ENCODE measurements around the gene MRPL36.

MRPL36 gene

DNA sequence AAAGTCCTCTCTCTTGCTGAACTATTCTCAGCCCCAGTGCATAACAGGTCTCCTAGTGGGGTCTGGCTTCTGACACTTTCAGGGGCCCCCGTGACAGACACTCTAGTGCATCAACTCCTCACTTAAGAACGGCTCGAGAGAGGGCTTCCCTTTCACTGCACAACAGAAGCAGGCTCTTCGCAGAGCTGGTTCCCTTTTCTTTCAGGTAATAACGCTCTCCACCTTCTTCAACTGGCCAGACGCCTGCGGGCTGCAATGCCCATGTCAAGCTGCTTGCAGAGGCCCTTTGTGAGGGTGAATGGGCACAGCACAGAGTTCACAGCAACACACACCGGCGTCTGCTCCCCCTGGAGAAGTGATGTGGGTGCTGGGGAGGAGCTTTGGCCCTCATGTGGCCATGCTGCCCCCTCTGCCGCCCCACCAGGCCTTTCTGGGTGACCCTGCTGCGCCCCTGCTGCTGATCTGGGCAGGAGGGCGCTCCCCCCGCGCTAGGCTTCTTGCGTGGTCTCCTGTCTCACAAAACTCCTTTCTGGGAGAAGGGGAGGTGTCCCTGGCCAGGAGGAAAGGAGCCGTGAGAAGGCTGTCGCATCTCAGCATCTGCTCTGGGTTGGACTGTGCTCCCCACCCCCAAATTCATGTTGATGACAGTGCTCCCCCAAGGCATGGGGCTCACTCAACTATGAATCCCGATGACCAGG, 2.4 kb downstream of the MRPL36 start:
- H3K36me3 ChIP-seq (ENCODE audit: control insufficient read depth in 1 of 2, insufficient read depth in 2 of 2, low read length in 2 of 2) = peaks cover 0 to 22% of the 10 kb centered on the region in 2 donors
- H3K27ac ChIP-seq (ENCODE audit: low read depth, low read length) = no peak overlapping the region
- peaks cover 19 to 47% of the 10 kb centered on the region in 2 donors for H3K4me1 ChIP-seq (ENCODE audit: control insufficient read depth in 1 of 2, insufficient read depth in 2 of 2, low read length in 2 of 2)
- H3K9ac ChIP-seq (ENCODE audit: low read depth in 1 of 2, low read length in 2 of 2) = no peak overlapping the region
- H3K9me3 ChIP-seq (ENCODE audit: control insufficient read depth in 1 of 2, low read length in 2 of 2) = no peaks in the 10 kb centered on the region
- H3K27me3 ChIP-seq (ENCODE audit: control insufficient read depth in 1 of 2, insufficient read depth in 2 of 2, low read length in 2 of 2) = no peaks in the 10 kb centered on the region
- H3K4me3 ChIP-seq (ENCODE audit: low read depth in 1 of 2, low read length in 2 of 2) = no peak overlapping the region

DNA sequence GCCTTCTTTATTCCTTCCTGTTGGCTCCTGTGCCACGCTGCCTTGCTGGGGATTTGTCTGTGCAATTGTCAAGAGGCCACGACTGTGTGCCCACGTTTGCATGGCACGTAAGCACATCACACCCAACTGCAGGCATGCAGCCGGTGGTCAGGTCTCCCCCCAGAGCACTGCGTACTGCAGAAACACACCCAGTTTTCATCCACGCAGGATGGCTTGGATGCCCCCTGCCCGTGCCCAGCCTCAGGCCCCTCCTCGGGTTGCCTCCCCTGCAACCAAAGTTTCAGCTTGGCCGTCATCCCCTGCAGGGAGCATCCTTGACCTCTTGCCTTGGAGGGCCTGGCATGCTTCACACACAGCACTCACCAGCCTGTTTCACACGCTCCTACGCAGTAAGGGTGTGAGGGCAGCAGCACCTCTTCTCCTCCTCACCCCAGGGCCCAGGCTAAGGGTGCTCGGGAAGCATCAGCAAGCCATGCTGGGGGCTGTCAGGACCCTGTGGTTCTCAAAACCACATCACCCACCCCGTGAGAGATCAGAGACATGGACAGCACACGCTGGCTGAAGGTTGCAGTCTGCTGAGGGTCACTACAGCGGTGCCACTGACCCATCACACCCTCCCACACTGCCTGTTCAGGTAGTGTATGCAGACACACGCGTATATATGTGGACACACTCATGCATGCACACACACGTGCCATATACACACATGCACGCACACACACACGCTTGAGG, 3.1 kb downstream of the MRPL36 start:
- peaks cover 0 to 22% of the 10 kb centered on the region in 2 donors for H3K36me3 ChIP-seq (ENCODE audit: control insufficient read depth in 1 of 2, insufficient read depth in 2 of 2, low read length in 2 of 2)
- no peaks in the 10 kb centered on the region for H3K9me3 ChIP-seq (ENCODE audit: control insufficient read depth in 1 of 2, low read length in 2 of 2)
- H3K27ac ChIP-seq (ENCODE audit: low read depth, low read length) = no peak overlapping the region
- H3K9ac ChIP-seq (ENCODE audit: low read depth in 1 of 2, low read length in 2 of 2) = no peak overlapping the region
- H3K4me3 ChIP-seq (ENCODE audit: low read depth in 1 of 2, low read length in 2 of 2) = no peak overlapping the region
- no peaks in the 10 kb centered on the region for H3K27me3 ChIP-seq (ENCODE audit: control insufficient read depth in 1 of 2, insufficient read depth in 2 of 2, low read length in 2 of 2)
- H3K4me1 ChIP-seq (ENCODE audit: control insufficient read depth in 1 of 2, insufficient read depth in 2 of 2, low read length in 2 of 2) = peaks cover 16 to 41% of the 10 kb centered on the region in 2 donors

GRCh38 chr5:1795931-1796330, 3.7 kb downstream of the MRPL36 start:
- Histone ChIP-seq H3K27ac (ENCODE audit: low read depth, low read length) (no peak overlapping the region), H3K4me1 (ENCODE audit: control insufficient read depth in 1 of 2, insufficient read depth in 2 of 2, low read length in 2 of 2) (peaks cover 16 to 40% of the 10 kb centered on the region in 2 donors)

GRCh38 chr5:1795506-1795905, 4.1 kb downstream of the MRPL36 start:
- Histone ChIP-seq H3K27me3 (ENCODE audit: control insufficient read depth in 1 of 2, insufficient read depth in 2 of 2, low read length in 2 of 2) (no peaks in the 10 kb centered on the region), H3K9ac (ENCODE audit: low read depth in 1 of 2, low read length in 2 of 2) (no peak overlapping the region), H3K9me3 (ENCODE audit: control insufficient read depth in 1 of 2, low read length in 2 of 2) (no peaks in the 10 kb centered on the region), H3K4me1 (ENCODE audit: control insufficient read depth in 1 of 2, insufficient read depth in 2 of 2, low read length in 2 of 2) (peaks cover 12 to 36% of the 10 kb centered on the region in 2 donors), H3K4me3 (ENCODE audit: low read depth in 1 of 2, low read length in 2 of 2) (no peak overlapping the region), H3K36me3 (ENCODE audit: control insufficient read depth in 1 of 2, insufficient read depth in 2 of 2, low read length in 2 of 2) (peaks cover 0 to 22% of the 10 kb centered on the region in 2 donors), H3K27ac (ENCODE audit: low read depth, low read length) (no peak overlapping the region)

More at GRCh38 chr5:1795931-1796330, 3.7 kb downstream of the MRPL36 start:
- no peak overlapping the region for H3K4me3 ChIP-seq (ENCODE audit: low read depth in 1 of 2, low read length in 2 of 2)
- H3K36me3 ChIP-seq (ENCODE audit: control insufficient read depth in 1 of 2, insufficient read depth in 2 of 2, low read length in 2 of 2) = peaks cover 0 to 22% of the 10 kb centered on the region in 2 donors
- H3K9me3 ChIP-seq (ENCODE audit: control insufficient read depth in 1 of 2, low read length in 2 of 2) = no peaks in the 10 kb centered on the region
- no peaks in the 10 kb centered on the region for H3K27me3 ChIP-seq (ENCODE audit: control insufficient read depth in 1 of 2, insufficient read depth in 2 of 2, low read length in 2 of 2)
- H3K9ac ChIP-seq (ENCODE audit: low read depth in 1 of 2, low read length in 2 of 2) = no peak overlapping the region

- Histone ChIP-seq H3K36me3 (ENCODE audit: control insufficient read depth in 1 of 2, insufficient read depth in 2 of 2, low read length in 2 of 2) (peaks cover 0 to 22% of the 10 kb centered on the region in 2 donors), H3K9ac (ENCODE audit: low read depth in 1 of 2, low read length in 2 of 2) (no peak overlapping the region), H3K27ac (ENCODE audit: low read depth, low read length) (no peak overlapping the region), H3K4me1 (ENCODE audit: control insufficient read depth in 1 of 2, insufficient read depth in 2 of 2, low read length in 2 of 2) (peaks cover 11 to 31% of the 10 kb centered on the region in 2 donors), H3K9me3 (ENCODE audit: control insufficient read depth in 1 of 2, low read length in 2 of 2) (no peaks in the 10 kb centered on the region), H3K4me3 (ENCODE audit: low read depth in 1 of 2, low read length in 2 of 2) (no peak overlapping the region), H3K27me3 (ENCODE audit: control insufficient read depth in 1 of 2, insufficient read depth in 2 of 2, low read length in 2 of 2) (no peaks in the 10 kb centered on the region)
These were observed 4.7 kb downstream of the MRPL36 start for GRCh38 chr5:1794901-1795290.

DNA sequence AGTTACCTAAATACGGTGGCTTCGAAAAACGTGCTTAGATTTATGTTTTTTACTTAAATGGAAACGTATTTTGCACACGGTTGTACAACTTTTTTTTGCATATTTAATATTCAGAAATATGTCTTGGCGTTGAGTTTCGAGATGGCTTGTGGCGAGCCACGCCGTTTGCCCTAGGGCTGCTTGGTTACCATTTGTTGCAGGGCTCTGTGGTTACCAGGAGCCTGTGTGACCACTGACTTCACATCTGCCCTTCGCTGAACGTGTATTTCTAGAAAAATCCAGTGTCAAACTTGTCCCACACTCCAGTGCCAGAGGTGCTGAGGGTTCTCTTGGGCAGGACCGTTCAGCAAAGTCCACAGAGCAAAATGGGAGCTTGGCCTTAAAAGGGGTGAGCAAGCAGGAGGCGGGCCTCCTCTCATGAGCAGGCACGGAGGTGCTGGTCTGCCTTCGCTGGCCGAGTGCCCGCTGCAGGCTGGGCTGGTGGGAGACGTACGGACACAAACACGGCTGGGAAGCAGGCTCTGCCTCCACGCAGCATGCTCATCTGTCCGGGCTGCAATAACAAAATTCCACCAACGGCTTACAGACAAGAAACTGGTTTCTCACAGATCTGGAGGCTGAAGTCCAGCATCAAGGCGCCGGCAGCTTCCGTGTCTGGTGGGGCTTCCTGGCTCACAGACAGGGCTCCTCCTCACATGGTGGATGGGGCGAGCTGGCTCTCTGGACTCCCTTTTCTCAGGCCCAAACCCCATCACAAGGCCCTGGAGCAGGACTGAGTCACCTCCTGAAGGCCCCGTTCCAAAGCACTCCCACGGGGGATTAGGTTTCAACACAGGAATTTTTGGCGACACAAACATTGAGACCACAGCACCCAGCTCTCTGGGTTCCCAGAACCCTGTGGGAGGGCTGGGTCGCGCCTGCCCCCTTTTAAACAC, 5.4 kb downstream of the MRPL36 start:
- Histone ChIP-seq H3K9me3 (ENCODE audit: control insufficient read depth in 1 of 2, low read length in 2 of 2) (no peaks in the 10 kb centered on the region), H3K27ac (ENCODE audit: low read depth, low read length) (no peak overlapping the region), H3K9ac (ENCODE audit: low read depth in 1 of 2, low read length in 2 of 2) (no peak overlapping the region), H3K4me3 (ENCODE audit: low read depth in 1 of 2, low read length in 2 of 2) (peak overlapping the region; percentile 24 to 53), H3K4me1 (ENCODE audit: control insufficient read depth in 1 of 2, insufficient read depth in 2 of 2, low read length in 2 of 2) (peaks cover 11 to 31% of the 10 kb centered on the region in 2 donors), H3K27me3 (ENCODE audit: control insufficient read depth in 1 of 2, insufficient read depth in 2 of 2, low read length in 2 of 2) (no peaks in the 10 kb centered on the region), H3K36me3 (ENCODE audit: control insufficient read depth in 1 of 2, insufficient read depth in 2 of 2, low read length in 2 of 2) (peaks cover 0 to 22% of the 10 kb centered on the region in 2 donors)

GRCh38 chr5:1793301-1793740, 6.3 kb downstream of the MRPL36 start:
- H3K36me3 ChIP-seq (ENCODE audit: control insufficient read depth in 1 of 2, insufficient read depth in 2 of 2, low read length in 2 of 2) = peaks cover 0 to 22% of the 10 kb centered on the region in 2 donors
- H3K9ac ChIP-seq (ENCODE audit: low read depth in 1 of 2, low read length in 2 of 2) = no peak overlapping the region
- no peaks in the 10 kb centered on the region for H3K9me3 ChIP-seq (ENCODE audit: control insufficient read depth in 1 of 2, low read length in 2 of 2)
- H3K4me3 ChIP-seq (ENCODE audit: low read depth in 1 of 2, low read length in 2 of 2) = no peak overlapping the region
- peaks cover 4 to 24% of the 10 kb centered on the region in 2 donors for H3K4me1 ChIP-seq (ENCODE audit: control insufficient read depth in 1 of 2, insufficient read depth in 2 of 2, low read length in 2 of 2)
- H3K27ac ChIP-seq (ENCODE audit: low read depth, low read length) = no peak overlapping the region
- H3K27me3 ChIP-seq (ENCODE audit: control insufficient read depth in 1 of 2, insufficient read depth in 2 of 2, low read length in 2 of 2) = no peaks in the 10 kb centered on the region

GRCh38 chr5:1792842-1793266, 6.8 kb downstream of the MRPL36 start:
- Histone ChIP-seq H3K4me1 (ENCODE audit: control insufficient read depth in 1 of 2, insufficient read depth in 2 of 2, low read length in 2 of 2) (peaks cover 4 to 22% of the 10 kb centered on the region in 2 donors), H3K9me3 (ENCODE audit: control insufficient read depth in 1 of 2, low read length in 2 of 2) (no peaks in the 10 kb centered on the region), H3K4me3 (ENCODE audit: low read depth in 1 of 2, low read length in 2 of 2) (no peak overlapping the region), H3K36me3 (ENCODE audit: control insufficient read depth in 1 of 2, insufficient read depth in 2 of 2, low read length in 2 of 2) (peaks cover 0 to 17% of the 10 kb centered on the region in 2 donors), H3K27ac (ENCODE audit: low read depth, low read length) (no peak overlapping the region), H3K27me3 (ENCODE audit: control insufficient read depth in 1 of 2, insufficient read depth in 2 of 2, low read length in 2 of 2) (no peaks in the 10 kb centered on the region), H3K9ac (ENCODE audit: low read depth in 1 of 2, low read length in 2 of 2) (no peak overlapping the region)

DNA sequence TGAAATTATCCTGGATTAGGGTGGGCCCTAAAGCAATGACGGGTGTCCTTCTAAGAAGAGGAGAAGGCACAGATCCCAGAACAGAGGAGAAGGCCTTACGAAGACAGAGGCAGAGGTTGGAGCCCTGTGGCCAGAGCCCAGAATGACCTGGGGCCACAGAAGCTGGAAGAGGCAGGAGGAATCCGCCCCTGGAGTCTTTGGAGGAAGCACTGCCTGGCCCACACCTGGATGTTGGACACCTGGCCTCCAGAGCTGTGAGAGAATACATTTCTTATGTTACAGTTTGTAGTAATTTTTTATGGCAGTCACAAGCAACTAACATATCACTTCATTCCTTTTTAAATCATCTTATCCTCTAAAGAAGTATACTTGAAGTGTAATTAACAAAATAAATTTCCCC, 8.5 kb downstream of the MRPL36 start:
- no peak overlapping the region for H3K27ac ChIP-seq (ENCODE audit: low read depth, low read length)
- no peak overlapping the region for H3K9ac ChIP-seq (ENCODE audit: low read depth in 1 of 2, low read length in 2 of 2)
- peaks cover 0 to under 1% of the 10 kb centered on the region in 2 donors for H3K36me3 ChIP-seq (ENCODE audit: control insufficient read depth in 1 of 2, insufficient read depth in 2 of 2, low read length in 2 of 2)

More for the DNA sequence above, 8.5 kb downstream of the MRPL36 start:
- peaks cover 4 to 18% of the 10 kb centered on the region in 2 donors for H3K4me1 ChIP-seq (ENCODE audit: control insufficient read depth in 1 of 2, insufficient read depth in 2 of 2, low read length in 2 of 2)
- no peak overlapping the region for H3K4me3 ChIP-seq (ENCODE audit: low read depth in 1 of 2, low read length in 2 of 2)
- H3K27me3 ChIP-seq (ENCODE audit: control insufficient read depth in 1 of 2, insufficient read depth in 2 of 2, low read length in 2 of 2) = no peaks in the 10 kb centered on the region
- no peaks in the 10 kb centered on the region for H3K9me3 ChIP-seq (ENCODE audit: control insufficient read depth in 1 of 2, low read length in 2 of 2)

All from duodenal mucosa (tissue), 2 donors.